Measurements from ENCODE around the gene DNAH2. TPM values are rescaled to one million over a fixed set of nuclear protein-coding genes. Genes with fewer than 3 reads are reported as not detected.

The DNAH2 gene
- total RNA-seq, 1 donor from 2014 or later = 0.04 TPM

- DNase-seq (ENCODE audit: low read depth) = no peak
- TF ChIP-seq, protein P1, sequence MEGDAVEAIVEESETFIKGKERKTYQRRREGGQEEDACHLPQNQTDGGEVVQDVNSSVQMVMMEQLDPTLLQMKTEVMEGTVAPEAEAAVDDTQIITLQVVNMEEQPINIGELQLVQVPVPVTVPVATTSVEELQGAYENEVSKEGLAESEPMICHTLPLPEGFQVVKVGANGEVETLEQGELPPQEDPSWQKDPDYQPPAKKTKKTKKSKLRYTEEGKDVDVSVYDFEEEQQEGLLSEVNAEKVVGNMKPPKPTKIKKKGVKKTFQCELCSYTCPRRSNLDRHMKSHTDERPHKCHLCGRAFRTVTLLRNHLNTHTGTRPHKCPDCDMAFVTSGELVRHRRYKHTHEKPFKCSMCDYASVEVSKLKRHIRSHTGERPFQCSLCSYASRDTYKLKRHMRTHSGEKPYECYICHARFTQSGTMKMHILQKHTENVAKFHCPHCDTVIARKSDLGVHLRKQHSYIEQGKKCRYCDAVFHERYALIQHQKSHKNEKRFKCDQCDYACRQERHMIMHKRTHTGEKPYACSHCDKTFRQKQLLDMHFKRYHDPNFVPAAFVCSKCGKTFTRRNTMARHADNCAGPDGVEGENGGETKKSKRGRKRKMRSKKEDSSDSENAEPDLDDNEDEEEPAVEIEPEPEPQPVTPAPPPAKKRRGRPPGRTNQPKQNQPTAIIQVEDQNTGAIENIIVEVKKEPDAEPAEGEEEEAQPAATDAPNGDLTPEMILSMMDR (IDR thresholded peaks at IDR 0.05; ENCODE audit: insufficient read depth, low read length, poor library complexity, severe bottlenecking) = no peak
These were observed 309 bp downstream of the DNAH2 start for GRCh38 chr17:7717756-7718350.

DNA sequence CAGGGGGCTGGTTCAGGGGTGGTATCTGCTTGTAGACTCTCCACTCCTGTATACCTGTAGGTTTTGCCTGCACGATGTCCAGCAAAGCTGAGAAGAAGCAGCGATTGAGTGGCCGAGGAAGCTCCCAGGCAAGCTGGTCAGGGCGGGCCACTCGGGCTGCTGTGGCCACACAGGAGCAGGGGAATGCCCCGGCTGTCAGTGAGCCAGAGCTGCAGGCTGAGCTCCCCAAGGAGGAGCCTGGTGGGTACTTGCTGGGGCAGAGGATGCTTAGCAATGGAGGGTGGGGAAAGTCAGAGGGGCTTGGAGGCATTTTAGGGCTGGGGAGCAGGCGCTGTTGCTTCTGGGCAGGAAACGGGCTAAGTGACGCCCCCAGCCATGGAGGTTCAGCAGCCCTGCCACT, 2.1 kb downstream of the DNAH2 start:
- peaks cover 20% of the 10 kb centered on the region for H3K27me3 ChIP-seq (ENCODE audit: control insufficient read depth, insufficient read depth, low read length)
- H3K36me3 ChIP-seq (ENCODE audit: control insufficient read depth, insufficient read depth, low read length) = no peaks in the 10 kb centered on the region
- no peak overlapping the region for H3K4me3 ChIP-seq (ENCODE audit: low read depth, low read length)
- no peak for DNase-seq (ENCODE audit: low read depth)
- TF ChIP-seq, protein P1 (IDR thresholded peaks at IDR 0.05; ENCODE audit: insufficient read depth, low read length, poor library complexity, severe bottlenecking) = no peak

More at GRCh38 chr17:7717756-7718350, 309 bp downstream of the DNAH2 start:
- peaks cover 26% of the 10 kb centered on the region for H3K27me3 ChIP-seq (ENCODE audit: control insufficient read depth, insufficient read depth, low read length)
- peak overlapping the region; percentile 54 for H3K4me3 ChIP-seq (ENCODE audit: low read depth, low read length)
- no peaks in the 10 kb centered on the region for H3K36me3 ChIP-seq (ENCODE audit: control insufficient read depth, insufficient read depth, low read length)

DNA sequence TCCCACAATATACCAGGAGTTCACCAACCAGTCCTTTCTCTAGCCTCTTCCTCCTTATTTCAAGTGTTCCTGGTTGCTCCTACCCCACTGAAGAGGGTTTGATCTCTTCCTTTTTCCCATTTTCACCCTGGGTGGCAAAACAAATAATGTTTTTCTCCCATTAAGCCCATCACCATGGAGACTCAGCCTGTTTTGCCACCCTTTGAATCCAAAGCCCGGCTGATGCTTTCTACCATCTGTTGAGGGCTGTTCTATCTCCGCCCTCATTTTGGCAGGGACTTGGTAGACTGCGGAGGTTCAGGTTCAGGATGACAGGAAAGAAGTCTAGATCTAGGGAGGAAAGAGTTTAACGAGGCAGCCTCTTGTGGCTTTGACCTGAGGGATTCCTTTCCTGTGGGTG, 2.6 kb downstream of the DNAH2 start:
- Histone ChIP-seq H3K4me3 (ENCODE audit: low read depth, low read length) (no peak overlapping the region), H3K27me3 (ENCODE audit: control insufficient read depth, insufficient read depth, low read length) (peaks cover 20% of the 10 kb centered on the region), H3K36me3 (ENCODE audit: control insufficient read depth, insufficient read depth, low read length) (no peaks in the 10 kb centered on the region)
- DNase-seq (ENCODE audit: low read depth) = no peak
- TF ChIP-seq, protein P1 (IDR thresholded peaks at IDR 0.05; ENCODE audit: insufficient read depth, low read length, poor library complexity, severe bottlenecking) = no peak

GRCh38 chr17:7721612-7722011, 4.1 kb downstream of the DNAH2 start:
- DNase-seq (ENCODE audit: low read depth) = no peak
- Histone ChIP-seq H3K36me3 (ENCODE audit: control insufficient read depth, insufficient read depth, low read length) (no peaks in the 10 kb centered on the region), H3K27me3 (ENCODE audit: control insufficient read depth, insufficient read depth, low read length) (peaks cover 20% of the 10 kb centered on the region), H3K4me3 (ENCODE audit: low read depth, low read length) (no peak overlapping the region)
- TF ChIP-seq, protein P1 (IDR thresholded peaks at IDR 0.05; ENCODE audit: insufficient read depth, low read length, poor library complexity, severe bottlenecking) = no peak

DNA sequence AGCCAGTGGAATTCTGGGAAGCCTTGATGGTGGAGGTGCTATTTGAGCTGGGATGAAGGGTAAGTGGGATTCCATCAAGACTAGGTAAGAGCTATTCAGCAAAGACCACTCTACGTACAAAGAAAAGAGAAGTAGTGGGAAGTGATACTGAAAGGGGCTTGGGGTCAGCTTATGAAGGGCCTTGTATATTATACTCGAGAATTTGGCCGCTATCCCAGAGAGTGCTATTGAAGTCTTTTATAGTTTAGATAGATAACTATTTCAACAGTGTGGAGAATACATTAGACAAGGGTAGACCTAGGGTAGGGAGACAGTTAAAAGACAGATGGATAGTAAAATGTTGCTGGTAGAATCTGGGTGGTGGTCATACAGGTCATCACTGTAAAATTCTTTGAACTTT, 10.3 kb downstream of the DNAH2 start:
- TF ChIP-seq, protein P1 (IDR thresholded peaks at IDR 0.05; ENCODE audit: insufficient read depth, low read length, poor library complexity, severe bottlenecking) = no peak
- Histone ChIP-seq H3K4me3 (ENCODE audit: low read depth, low read length) (no peak overlapping the region), H3K36me3 (ENCODE audit: control insufficient read depth, insufficient read depth, low read length) (no peaks in the 10 kb centered on the region), H3K27me3 (ENCODE audit: control insufficient read depth, insufficient read depth, low read length) (peaks cover 2% of the 10 kb centered on the region)
- DNase-seq (ENCODE audit: low read depth) = no peak

- TF ChIP-seq, protein P1 (IDR thresholded peaks at IDR 0.05; ENCODE audit: insufficient read depth, low read length, poor library complexity, severe bottlenecking) = no peak
- no peak overlapping the region for H3K4me3 ChIP-seq (ENCODE audit: low read depth, low read length)
- DNase-seq (ENCODE audit: low read depth) = no peak
These were observed 12.3 kb downstream of the DNAH2 start for GRCh38 chr17:7729816-7730215.

More at GRCh38 chr17:7729816-7730215, 12.3 kb downstream of the DNAH2 start:
- no peaks in the 10 kb centered on the region for H3K36me3 ChIP-seq (ENCODE audit: control insufficient read depth, insufficient read depth, low read length)
- H3K27me3 ChIP-seq (ENCODE audit: control insufficient read depth, insufficient read depth, low read length) = no peaks in the 10 kb centered on the region
